IPS DF 6.9 (cell line): ENCODE data around the gene SLC24A3.

Source experiments
- DNase-seq: peaks from one replicate; pipeline ENCODE4 v3.0.0-alpha.2; 2013; ENCODE audit warnings: low read depth, low spot score
- H3K27ac ChIP-seq: one replicate; pipeline ENCODE4 v1.5.1; 2013; ENCODE audit warnings: low read length, control low read depth
- H3K27me3 ChIP-seq: 2 replicates; pipeline ENCODE4 v1.6.1; 2013; ENCODE audit warnings: mild to moderate bottlenecking, low read length; ENCODE audit not compliant: control insufficient read depth, insufficient read depth
- H3K36me3 ChIP-seq: 2 replicates; pipeline ENCODE4 v1.6.1; 2013; ENCODE audit warnings: low read length; ENCODE audit not compliant: control insufficient read depth, insufficient read depth
- H3K4me1 ChIP-seq: 2 replicates; pipeline ENCODE4 v1.6.1; 2013; ENCODE audit warnings: low read length; ENCODE audit not compliant: control insufficient read depth, insufficient read depth
- H3K4me3 ChIP-seq: 2 replicates; pipeline ENCODE4 v1.5.1; 2013; ENCODE audit warnings: mild to moderate bottlenecking, low read length
- H3K9me3 ChIP-seq: 2 replicates; pipeline ENCODE4 v1.6.1; 2013; ENCODE audit warnings: low read length, inconsistent platforms; ENCODE audit not compliant: control insufficient read depth, insufficient read depth
- WGBS: extraction: QIAGEN DNeasy Blood & Tissue Kit; methylation state at CpG from one replicate; pipeline ENCODE4 v1.1.7; 2013; ENCODE audit warnings: mixed read lengths, missing lambda C conversion rate; ENCODE audit not compliant: insufficient read length, insufficient coverage; 5-methylcytosine and 5-hydroxymethylcytosine counted together

SLC24A3 gene

DNA sequence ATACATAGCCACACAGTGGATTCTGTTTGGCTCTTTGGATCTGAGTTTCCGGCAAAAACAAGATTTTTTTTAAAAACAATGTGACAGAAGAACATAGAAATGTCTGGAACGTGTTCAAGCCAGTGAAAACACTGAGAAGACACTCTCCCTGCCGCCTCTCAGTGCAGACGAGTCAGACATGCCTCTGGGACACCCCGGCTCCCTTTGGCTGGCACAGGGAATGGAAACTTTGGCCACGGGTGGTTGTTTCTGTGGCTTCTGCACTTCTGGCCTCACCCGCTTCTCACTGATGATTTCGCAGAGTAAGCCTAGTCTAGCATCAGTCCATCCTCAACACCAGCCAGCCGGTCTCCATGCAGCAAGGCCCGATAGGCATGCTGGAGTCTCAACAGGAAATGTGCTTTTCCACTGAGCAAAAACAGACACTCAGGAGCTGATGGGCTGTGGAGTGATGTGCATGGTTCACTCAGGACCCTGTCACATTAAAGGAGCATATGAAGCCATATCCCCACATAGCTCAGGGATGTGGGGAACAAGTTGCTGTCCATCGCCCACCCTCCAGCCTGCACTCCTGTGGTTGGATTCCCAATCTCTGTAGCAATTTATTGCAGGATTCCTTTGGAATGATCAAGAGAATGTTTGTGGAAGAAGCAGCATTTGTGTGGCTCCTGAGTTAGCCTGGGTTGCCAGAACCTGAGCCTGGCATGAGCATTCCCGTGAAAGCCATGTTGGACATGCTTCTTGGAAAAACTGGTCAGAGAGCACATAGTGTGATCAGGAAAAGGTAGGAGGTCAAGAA lies 283.7 kb downstream of the SLC24A3 start:
- no CpG with 5 or more reads among the region's 12 CpGs for WGBS
- Histone ChIP-seq H3K27me3 (no peaks in the 10 kb centered on the region), H3K4me3 (no peak overlapping the region), H3K9me3 (no peaks in the 10 kb centered on the region), H3K27ac (no peak overlapping the region), H3K36me3 (no peaks in the 10 kb centered on the region), H3K4me1 (no peaks in the 10 kb centered on the region)
- no peak for DNase-seq

DNA sequence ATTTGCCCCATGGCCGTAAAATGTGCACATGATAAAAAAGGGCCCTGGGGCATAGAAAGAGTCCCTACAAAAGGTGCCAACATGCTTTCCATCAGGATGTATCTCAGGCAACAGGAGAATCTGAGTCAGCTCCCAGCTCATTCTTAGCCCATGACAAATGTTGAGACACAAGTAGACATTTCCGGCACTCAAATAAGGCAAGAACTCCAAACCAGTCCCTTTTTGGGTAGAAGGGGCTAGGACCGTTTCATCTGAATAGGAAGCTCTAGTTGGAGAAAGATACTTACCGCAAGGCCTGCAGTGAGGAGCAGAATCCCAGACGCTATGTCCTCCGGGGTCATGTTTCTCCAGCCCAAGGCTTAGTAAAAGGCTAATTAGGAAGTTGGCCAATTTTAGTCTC lies 284.6 kb downstream of the SLC24A3 start:
- Histone ChIP-seq H3K27ac (no peak overlapping the region), H3K36me3 (no peaks in the 10 kb centered on the region), H3K4me1 (no peaks in the 10 kb centered on the region), H3K4me3 (no peak overlapping the region), H3K9me3 (no peaks in the 10 kb centered on the region), H3K27me3 (no peaks in the 10 kb centered on the region)
- DNase-seq, result no peak
- no CpG with 5 or more reads among the region's 6 CpGs for WGBS

GRCh38 chr20:19498756-19499155 lies 286.3 kb downstream of the SLC24A3 start:
- WGBS, result no CpG with 5 or more reads among the region's 5 CpGs
- H3K36me3 ChIP-seq, result no peaks in the 10 kb centered on the region
- no peak overlapping the region for H3K27ac ChIP-seq
- no peaks in the 10 kb centered on the region for H3K27me3 ChIP-seq
- DNase-seq, result no peak
- no peaks in the 10 kb centered on the region for H3K9me3 ChIP-seq
- no peak overlapping the region for H3K4me3 ChIP-seq
- H3K4me1 ChIP-seq, result no peaks in the 10 kb centered on the region

DNA sequence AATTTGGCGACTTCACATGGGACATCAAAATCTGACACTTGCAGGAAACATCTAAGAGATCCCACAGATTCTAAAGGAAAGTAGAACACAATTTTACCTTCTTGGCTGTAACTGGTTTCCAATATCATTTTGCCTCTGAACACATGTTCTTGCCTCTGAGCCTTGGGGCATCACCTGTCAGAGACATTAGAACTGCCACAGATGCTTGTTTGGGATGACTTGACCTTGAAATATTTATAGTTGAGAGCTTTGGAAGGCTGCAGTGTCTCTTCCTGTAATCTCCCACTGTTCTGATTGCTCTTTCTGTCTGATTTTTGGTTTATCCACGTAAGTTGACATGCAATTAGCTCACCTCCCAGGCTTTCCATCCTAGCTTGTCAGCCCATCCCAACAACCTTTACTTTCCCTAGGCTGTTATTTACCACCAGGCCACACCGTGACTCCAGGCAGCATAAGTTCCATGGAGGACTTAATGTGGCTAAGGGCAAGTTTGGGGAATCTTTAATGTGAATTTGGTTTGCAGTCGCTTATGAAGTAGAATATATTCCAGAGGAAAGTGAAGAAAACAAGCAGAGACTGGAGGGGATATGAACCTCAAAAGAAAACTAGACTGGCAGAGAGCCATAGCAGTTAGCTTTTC lies 289.2 kb downstream of the SLC24A3 start:
- DNase-seq, result no peak
- Histone ChIP-seq H3K36me3 (no peaks in the 10 kb centered on the region), H3K9me3 (no peaks in the 10 kb centered on the region), H3K27me3 (no peaks in the 10 kb centered on the region), H3K4me3 (no peak overlapping the region), H3K4me1 (no peaks in the 10 kb centered on the region), H3K27ac (no peak overlapping the region)
- no CpG with 5 or more reads among the region's 4 CpGs for WGBS

- no peaks in the 10 kb centered on the region for H3K9me3 ChIP-seq
These were observed 289.7 kb downstream of the SLC24A3 start for GRCh38 chr20:19502169-19502568.

GRCh38 chr20:19504251-19504650 lies 291.8 kb downstream of the SLC24A3 start:
- H3K4me1 ChIP-seq, result no peaks in the 10 kb centered on the region
- no peaks in the 10 kb centered on the region for H3K9me3 ChIP-seq
- no peak overlapping the region for H3K4me3 ChIP-seq
- H3K27ac ChIP-seq, result no peak overlapping the region
- no peaks in the 10 kb centered on the region for H3K36me3 ChIP-seq
- H3K27me3 ChIP-seq, result no peaks in the 10 kb centered on the region
- no peak for DNase-seq

More at GRCh38 chr20:19502169-19502568, 289.7 kb downstream of the SLC24A3 start:
- no peaks in the 10 kb centered on the region for H3K36me3 ChIP-seq
- DNase-seq, result no peak
- H3K27ac ChIP-seq, result no peak overlapping the region
- no peak overlapping the region for H3K4me3 ChIP-seq
- H3K4me1 ChIP-seq, result no peaks in the 10 kb centered on the region
- WGBS, result no CpG with 5 or more reads among the region's 5 CpGs
- H3K27me3 ChIP-seq, result no peaks in the 10 kb centered on the region

DNA sequence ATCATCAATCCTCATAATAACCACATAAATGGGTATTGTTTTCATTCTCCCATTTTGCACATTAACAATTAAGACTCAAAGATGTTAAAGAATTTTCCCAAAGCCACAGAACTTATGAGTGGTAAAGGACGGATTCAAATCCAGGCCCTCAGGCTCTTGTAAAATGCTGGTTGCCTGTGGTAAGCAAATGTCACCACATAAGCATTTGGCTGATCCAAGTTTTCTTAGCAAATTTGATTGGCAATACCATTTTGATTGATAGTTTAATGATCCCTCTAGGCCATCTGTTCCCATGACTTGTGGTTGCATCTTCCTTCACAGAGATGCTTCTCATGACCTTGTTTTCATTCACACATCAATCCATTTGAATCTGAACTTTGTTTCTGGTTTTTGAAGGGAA lies 293.6 kb downstream of the SLC24A3 start:
- DNase-seq, result no peak
- Histone ChIP-seq H3K36me3 (no peaks in the 10 kb centered on the region), H3K4me3 (no peak overlapping the region), H3K27me3 (no peaks in the 10 kb centered on the region), H3K4me1 (no peaks in the 10 kb centered on the region), H3K9me3 (no peaks in the 10 kb centered on the region), H3K27ac (no peak overlapping the region)
- no CpG with 5 or more reads among the region's 1 CpG for WGBS

- no peaks in the 10 kb centered on the region for H3K36me3 ChIP-seq
- no peak for DNase-seq
- H3K9me3 ChIP-seq, result no peaks in the 10 kb centered on the region
- no peak overlapping the region for H3K4me3 ChIP-seq
- H3K4me1 ChIP-seq, result no peaks in the 10 kb centered on the region
- no CpG with 5 or more reads among the region's 5 CpGs for WGBS
- H3K27me3 ChIP-seq, result no peaks in the 10 kb centered on the region
- no peak overlapping the region for H3K27ac ChIP-seq
These were observed 296.0 kb downstream of the SLC24A3 start for GRCh38 chr20:19508449-19508848.

GRCh38 chr20:19510611-19511010 lies 298.2 kb downstream of the SLC24A3 start:
- DNase-seq, result no peak
- no peak overlapping the region for H3K4me3 ChIP-seq
- no peaks in the 10 kb centered on the region for H3K4me1 ChIP-seq
- H3K36me3 ChIP-seq, result no peaks in the 10 kb centered on the region
- H3K9me3 ChIP-seq, result no peaks in the 10 kb centered on the region
- no peak overlapping the region for H3K27ac ChIP-seq
- WGBS, result no CpG with 5 or more reads among the region's 2 CpGs
- no peaks in the 10 kb centered on the region for H3K27me3 ChIP-seq

DNA sequence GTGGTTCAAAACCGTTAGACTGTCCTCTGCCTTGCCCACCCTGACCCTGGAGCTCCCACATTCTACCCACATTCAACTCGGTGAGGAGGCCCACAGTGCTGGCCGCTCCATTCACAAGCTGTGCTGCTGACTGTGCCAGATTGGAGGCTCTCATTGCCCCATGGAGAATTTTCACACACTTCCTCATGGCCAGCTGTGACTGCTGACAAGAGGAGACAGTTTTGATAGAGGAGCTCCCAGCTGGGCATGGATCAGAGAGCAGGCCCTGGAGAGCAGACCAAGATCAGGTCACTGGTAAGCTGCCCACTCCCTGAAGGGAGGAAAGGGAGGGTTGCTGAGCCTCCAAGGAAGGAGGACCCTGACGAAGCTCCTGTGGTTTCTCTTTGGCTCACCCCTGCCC lies 299.5 kb downstream of the SLC24A3 start:
- Histone ChIP-seq H3K27ac (no peak overlapping the region), H3K9me3 (no peaks in the 10 kb centered on the region), H3K4me3 (no peak overlapping the region), H3K4me1 (no peaks in the 10 kb centered on the region), H3K36me3 (no peaks in the 10 kb centered on the region), H3K27me3 (no peaks in the 10 kb centered on the region)
- no CpG with 5 or more reads among the region's 4 CpGs for WGBS
- DNase-seq, result no peak
